ENCODE data around the gene AOC3.

DNA sequence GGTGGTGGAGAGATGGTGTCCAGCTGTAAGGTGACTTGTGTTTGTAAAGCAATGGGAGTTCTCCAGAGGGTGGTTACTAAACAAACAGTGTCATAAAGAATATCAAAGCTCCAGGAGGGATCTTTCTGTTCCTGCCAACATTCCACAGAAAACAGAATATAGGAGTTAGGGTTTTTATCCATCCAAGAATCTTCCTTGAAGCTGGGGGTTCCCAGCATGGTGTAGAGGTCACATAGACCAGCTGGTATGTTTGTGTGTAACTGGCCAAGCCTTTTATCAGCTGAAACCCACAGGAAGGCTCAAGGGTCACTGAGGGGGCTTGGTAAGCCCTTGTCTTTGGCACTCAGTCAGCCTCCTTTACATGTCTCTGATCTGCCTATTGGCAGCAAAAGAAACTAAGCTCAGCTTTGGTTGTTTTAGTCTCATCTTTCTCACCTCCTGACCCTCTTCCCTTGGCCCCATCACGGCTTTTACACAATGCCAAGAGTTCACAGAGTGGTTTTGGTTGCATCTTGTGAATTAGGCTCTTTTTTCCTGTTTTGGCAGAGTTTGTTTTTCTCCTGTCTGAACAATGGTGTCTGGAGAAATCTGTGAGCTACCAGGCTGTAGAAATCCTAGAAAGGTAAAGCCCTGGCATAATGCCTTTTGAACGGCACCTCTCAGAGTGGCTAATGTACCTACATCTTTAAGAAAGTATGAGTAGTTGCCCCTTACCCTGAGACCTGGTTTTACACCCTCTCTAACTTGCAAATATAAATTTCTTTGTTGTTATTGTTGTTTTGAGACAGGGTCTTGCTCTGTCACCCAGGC lies 47.7 kb upstream of the AOC3 start:
- TF ChIP-seq CREB1 (IDR thresholded peaks at IDR 0.05) (no peak), POLR2A (IDR thresholded peaks at IDR 0.05; ENCODE audit: control extremely low read depth in 1 of 2, low read depth in 2 of 2, low read length in 2 of 2) (no peak), CEBPB (IDR thresholded peaks at IDR 0.05; ENCODE audit: low read depth, low read length) (no peak), TEAD4 (IDR thresholded peaks at IDR 0.05; ENCODE audit: low read depth, low read length) (no peak), POLR2AphosphoS5 (IDR thresholded peaks at IDR 0.05; ENCODE audit: low read depth, low read length) (no peak), CHD2 (IDR thresholded peaks at IDR 0.05; ENCODE audit: low read length) (no peak), NRF1 (IDR thresholded peaks at IDR 0.05; ENCODE audit: low read depth, low read length) (no peak), RAD21 (IDR thresholded peaks at IDR 0.05 in 1 of 2, conservative IDR thresholded peaks at IDR 0.05 in 1 of 2; ENCODE audit: low read depth in 2 of 2, low read length in 2 of 2) (no peak), EP300 (IDR thresholded peaks at IDR 0.05; ENCODE audit: borderline replicate concordance in 1 of 2, low read depth in 2 of 2, low read length in 2 of 2) (no peak), CBX5 (IDR thresholded peaks at IDR 0.05; ENCODE audit: low read depth, low read length) (no peak), CBX8 (IDR thresholded peaks at IDR 0.05; ENCODE audit: borderline replicate concordance, low read depth, low read length) (no peak)
- TF ChIP-seq, protein P1, sequence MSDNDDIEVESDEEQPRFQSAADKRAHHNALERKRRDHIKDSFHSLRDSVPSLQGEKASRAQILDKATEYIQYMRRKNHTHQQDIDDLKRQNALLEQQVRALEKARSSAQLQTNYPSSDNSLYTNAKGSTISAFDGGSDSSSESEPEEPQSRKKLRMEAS (IDR thresholded peaks at IDR 0.05): no peak
- TF ChIP-seq, protein P2, sequence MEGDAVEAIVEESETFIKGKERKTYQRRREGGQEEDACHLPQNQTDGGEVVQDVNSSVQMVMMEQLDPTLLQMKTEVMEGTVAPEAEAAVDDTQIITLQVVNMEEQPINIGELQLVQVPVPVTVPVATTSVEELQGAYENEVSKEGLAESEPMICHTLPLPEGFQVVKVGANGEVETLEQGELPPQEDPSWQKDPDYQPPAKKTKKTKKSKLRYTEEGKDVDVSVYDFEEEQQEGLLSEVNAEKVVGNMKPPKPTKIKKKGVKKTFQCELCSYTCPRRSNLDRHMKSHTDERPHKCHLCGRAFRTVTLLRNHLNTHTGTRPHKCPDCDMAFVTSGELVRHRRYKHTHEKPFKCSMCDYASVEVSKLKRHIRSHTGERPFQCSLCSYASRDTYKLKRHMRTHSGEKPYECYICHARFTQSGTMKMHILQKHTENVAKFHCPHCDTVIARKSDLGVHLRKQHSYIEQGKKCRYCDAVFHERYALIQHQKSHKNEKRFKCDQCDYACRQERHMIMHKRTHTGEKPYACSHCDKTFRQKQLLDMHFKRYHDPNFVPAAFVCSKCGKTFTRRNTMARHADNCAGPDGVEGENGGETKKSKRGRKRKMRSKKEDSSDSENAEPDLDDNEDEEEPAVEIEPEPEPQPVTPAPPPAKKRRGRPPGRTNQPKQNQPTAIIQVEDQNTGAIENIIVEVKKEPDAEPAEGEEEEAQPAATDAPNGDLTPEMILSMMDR (IDR thresholded peaks at IDR 0.05; ENCODE audit: control extremely low read depth in 1 of 3, insufficient read depth in 1 of 3, low read depth in 1 of 3, low read length in 3 of 3): no peak

Measured in H1 (cell line).